Peyer's patch (tissue), 4 donors: Measurements from ENCODE around the gene FUNDC2. TPM values are rescaled to one million over a fixed set of nuclear protein-coding genes. Genes with fewer than 3 reads are reported as not detected.
A peak's percentile ranks its signal among the peaks of the same experiment; 100 is the strongest.

Experiments used
- DNase-seq, 3 donors: peaks; one replicate each; pipeline ENCODE4 v3.0.0-alpha.2; 2017 to 2019
- H3K27ac ChIP-seq, 4 donors: fragments of 200-600 bp; sonication (generic); one replicate each; pipeline ENCODE4 v1.5.1; 2016 to 2019
- H3K27me3 ChIP-seq, 2 donors: fragments of 200-600 bp; sonication (generic); one replicate each; pipeline ENCODE4 v1.5.1; 2019
- H3K36me3 ChIP-seq, 3 donors: fragments of 200-600 bp; sonication (generic); one replicate each; pipeline ENCODE4 v1.5.1; 2016 to 2019
- H3K4me1 ChIP-seq, 4 donors: fragments of 200-600 bp; sonication (generic); one replicate each; pipeline ENCODE4 v1.5.1; 2016 to 2019
- H3K4me3 ChIP-seq, 4 donors: fragments of 200-600 bp; sonication (generic); 1 replicate in 3 of 4; 2 replicates in 1 of 4; pipeline ENCODE4 v1.5.1; 2016 to 2019; ENCODE audit warnings: mild to moderate bottlenecking in 1 of 4
- H3K9me3 ChIP-seq, 4 donors: fragments of 200-600 bp; sonication (generic); one replicate each; pipeline ENCODE4 v1.5.1; 2016 to 2019; ENCODE audit warnings: mild to moderate bottlenecking in 1 of 4
- POLR2A ChIP-seq, 2 donors: fragments of 450-650 bp; IDR thresholded peaks; one replicate each; pipeline ENCODE4 v1.5.1; 2017; ENCODE audit warnings: antibody characterized with exemption in 2 of 2, mild to moderate bottlenecking in 2 of 2, moderate library complexity in 2 of 2
- total RNA-seq, 4 donors: library from RNA; depleted of rRNA; stranded (reverse); fragments of >200 nt; gene quantifications; one replicate each; pipeline ENCODE4 v1.1.0, GENCODE V29; 2016
- TF ChIP-seq, protein P1 (sequence below), 6 experiments: fragments of 450-650 bp in 4 of 6; fragments of 200-600 bp in 2 of 6; sonication (generic) in 1 of 6; IDR thresholded peaks; one replicate each; pipeline ENCODE4 v1.5.1; 2017 to 2019; ENCODE audit warnings: antibody characterized with exemption in 6 of 6, mild to moderate bottlenecking in 3 of 6, moderate library complexity in 1 of 6

FUNDC2 gene
- total RNA-seq, 4 donors from 2014 or later: 20.7 to 41.7 (median 35.1) TPM

DNA sequence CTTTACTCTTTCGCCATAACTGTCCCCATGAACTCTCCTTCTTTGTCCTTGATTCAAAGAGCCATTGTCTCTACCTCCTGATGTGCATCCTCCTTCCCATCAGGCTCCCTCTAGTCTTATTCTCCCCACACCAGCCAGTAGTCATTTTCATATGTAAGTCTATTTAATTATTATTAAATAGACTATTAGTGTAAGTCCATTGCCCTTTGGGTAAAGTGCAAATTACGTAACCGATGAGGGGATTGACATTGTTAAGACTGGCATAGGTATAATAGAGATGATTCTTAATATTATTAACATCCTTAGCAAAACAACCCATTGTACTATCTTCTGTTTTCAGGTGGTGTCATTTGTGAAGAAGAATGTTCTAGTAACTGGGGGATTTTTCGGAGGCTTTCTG, 27.6 kb downstream of the FUNDC2 start:
- Histone ChIP-seq H3K9me3 (no peaks in the 10 kb centered on the region), H3K27ac (no peak overlapping the region), H3K4me1 (peaks cover 0 to 5% (median 0%) of the 10 kb centered on the region in 4 donors), H3K36me3 (no peaks in the 10 kb centered on the region), H3K27me3 (no peaks in the 10 kb centered on the region), H3K4me3 (no peak overlapping the region)
- TF ChIP-seq, protein P1, sequence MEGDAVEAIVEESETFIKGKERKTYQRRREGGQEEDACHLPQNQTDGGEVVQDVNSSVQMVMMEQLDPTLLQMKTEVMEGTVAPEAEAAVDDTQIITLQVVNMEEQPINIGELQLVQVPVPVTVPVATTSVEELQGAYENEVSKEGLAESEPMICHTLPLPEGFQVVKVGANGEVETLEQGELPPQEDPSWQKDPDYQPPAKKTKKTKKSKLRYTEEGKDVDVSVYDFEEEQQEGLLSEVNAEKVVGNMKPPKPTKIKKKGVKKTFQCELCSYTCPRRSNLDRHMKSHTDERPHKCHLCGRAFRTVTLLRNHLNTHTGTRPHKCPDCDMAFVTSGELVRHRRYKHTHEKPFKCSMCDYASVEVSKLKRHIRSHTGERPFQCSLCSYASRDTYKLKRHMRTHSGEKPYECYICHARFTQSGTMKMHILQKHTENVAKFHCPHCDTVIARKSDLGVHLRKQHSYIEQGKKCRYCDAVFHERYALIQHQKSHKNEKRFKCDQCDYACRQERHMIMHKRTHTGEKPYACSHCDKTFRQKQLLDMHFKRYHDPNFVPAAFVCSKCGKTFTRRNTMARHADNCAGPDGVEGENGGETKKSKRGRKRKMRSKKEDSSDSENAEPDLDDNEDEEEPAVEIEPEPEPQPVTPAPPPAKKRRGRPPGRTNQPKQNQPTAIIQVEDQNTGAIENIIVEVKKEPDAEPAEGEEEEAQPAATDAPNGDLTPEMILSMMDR (IDR thresholded peaks at IDR 0.05): no peak
- TF ChIP-seq POLR2A (IDR thresholded peaks at IDR 0.05): no peak
- no peak for DNase-seq

DNA sequence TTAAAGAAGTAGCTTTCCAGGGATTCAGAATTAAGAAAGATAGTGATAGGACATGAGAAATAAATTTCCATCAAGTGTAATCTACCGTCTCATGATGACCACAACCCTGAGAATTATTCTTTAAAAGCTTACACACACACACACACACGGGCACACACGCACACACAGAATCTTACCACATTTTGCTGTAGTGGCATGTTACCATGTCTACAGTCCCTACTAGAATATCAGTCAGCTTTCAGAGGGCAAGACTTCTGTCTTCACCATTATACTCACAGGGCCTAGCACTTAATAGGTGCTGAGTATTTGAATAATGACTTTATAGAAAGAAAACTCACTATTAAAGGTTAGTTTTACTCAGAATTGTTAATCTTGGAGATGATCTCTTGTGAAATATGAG, 28.9 kb downstream of the FUNDC2 start:
- TF ChIP-seq, protein P1 (IDR thresholded peaks at IDR 0.05): no peak
- no peak for TF ChIP-seq POLR2A (IDR thresholded peaks at IDR 0.05)
- H3K9me3 ChIP-seq: no peaks in the 10 kb centered on the region
- no peaks in the 10 kb centered on the region for H3K36me3 ChIP-seq
- H3K4me1 ChIP-seq: peaks cover 0 to 5% (median 0%) of the 10 kb centered on the region in 4 donors
- no peak overlapping the region for H3K27ac ChIP-seq
- no peak for DNase-seq
- no peak overlapping the region for H3K4me3 ChIP-seq
- no peaks in the 10 kb centered on the region for H3K27me3 ChIP-seq

DNA sequence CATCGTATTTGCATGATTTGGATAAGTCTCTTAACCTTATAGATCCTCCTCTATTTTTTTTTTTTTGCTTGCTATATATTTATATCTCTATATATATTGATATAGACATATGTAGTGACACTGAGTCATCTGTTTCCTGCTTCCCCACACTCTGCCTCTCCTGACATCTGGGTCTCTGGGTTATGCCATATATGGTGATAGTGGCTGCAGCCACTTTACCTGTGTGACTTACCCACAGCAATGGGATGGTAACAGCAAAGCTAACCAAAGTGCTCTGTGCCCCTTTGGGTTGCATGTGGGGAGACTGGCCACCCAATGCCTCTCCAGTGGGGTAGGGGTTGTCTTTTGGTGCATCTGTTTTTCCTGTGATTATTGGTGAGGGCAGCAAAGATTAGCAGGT, 29.8 kb downstream of the FUNDC2 start:
- no peaks in the 10 kb centered on the region for H3K9me3 ChIP-seq
- H3K27me3 ChIP-seq: no peaks in the 10 kb centered on the region
- H3K4me1 ChIP-seq: peaks cover 0 to 5% (median 0%) of the 10 kb centered on the region in 4 donors
- TF ChIP-seq, protein P1 (IDR thresholded peaks at IDR 0.05): no peak
- no peak for TF ChIP-seq POLR2A (IDR thresholded peaks at IDR 0.05)
- no peak for DNase-seq
- no peaks in the 10 kb centered on the region for H3K36me3 ChIP-seq
- no peak overlapping the region for H3K4me3 ChIP-seq
- peak overlapping the region in 2 of 4 donors; percentile 35 to 69 for H3K27ac ChIP-seq

DNA sequence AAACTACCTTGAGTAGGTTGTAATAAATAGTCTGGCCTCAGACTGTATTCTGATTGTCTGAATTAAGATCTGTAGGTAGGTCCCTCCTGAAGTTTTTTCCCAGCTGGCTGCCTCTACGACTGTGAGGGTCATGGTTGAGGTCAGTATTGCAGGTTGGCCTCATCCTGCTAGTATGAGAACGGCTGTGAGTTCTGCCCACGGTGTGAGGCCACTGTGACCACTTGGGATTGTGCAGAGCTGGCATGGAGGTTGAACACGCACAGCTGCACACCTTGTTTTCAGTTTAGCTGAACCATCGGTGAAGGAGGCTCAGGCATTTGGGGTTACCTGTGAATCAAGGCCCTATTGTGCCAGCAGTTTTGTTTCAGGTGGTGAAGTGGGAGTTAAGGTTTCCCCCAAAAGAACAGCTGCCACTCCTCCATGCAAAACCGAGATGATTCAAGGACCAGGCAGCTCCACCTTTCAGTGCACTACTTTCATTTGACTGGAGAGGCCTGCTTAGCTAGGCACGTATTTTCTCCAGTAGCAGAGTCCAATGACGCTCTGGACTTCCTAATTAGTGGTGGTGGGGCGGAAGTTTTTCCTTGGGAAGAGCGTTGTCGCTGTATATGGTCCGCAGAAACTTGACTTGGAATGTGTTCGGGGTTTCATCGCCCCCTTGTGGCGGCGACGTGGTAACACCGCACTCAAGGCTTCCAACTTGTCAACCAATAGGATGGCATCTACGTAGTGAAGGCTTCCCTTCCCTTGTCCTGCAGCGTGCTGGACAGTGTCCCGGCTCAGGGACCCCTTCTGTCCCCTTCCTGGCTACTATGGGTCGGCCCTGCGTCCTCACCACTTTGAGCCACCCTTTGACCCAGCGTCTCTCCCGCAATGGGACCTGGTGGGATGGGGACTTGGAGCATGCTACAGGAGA, 30.5 kb downstream of the FUNDC2 start:
- peak overlapping the region in 2 of 4 donors; percentile 35 to 69 for H3K27ac ChIP-seq
- H3K4me1 ChIP-seq: peaks cover 0 to 5% (median 0%) of the 10 kb centered on the region in 4 donors
- no peaks in the 10 kb centered on the region for H3K9me3 ChIP-seq
- H3K4me3 ChIP-seq: peak overlapping the region in 2 of 4 donors; percentile 15 to 24
- peak; percentile 45 to 79 (median 76) for DNase-seq
- no peaks in the 10 kb centered on the region for H3K36me3 ChIP-seq
- no peak for TF ChIP-seq POLR2A (IDR thresholded peaks at IDR 0.05)
- TF ChIP-seq, protein P1 (IDR thresholded peaks at IDR 0.05): peak; percentile 38 to 74 (median 68)
- H3K27me3 ChIP-seq: no peaks in the 10 kb centered on the region

DNA sequence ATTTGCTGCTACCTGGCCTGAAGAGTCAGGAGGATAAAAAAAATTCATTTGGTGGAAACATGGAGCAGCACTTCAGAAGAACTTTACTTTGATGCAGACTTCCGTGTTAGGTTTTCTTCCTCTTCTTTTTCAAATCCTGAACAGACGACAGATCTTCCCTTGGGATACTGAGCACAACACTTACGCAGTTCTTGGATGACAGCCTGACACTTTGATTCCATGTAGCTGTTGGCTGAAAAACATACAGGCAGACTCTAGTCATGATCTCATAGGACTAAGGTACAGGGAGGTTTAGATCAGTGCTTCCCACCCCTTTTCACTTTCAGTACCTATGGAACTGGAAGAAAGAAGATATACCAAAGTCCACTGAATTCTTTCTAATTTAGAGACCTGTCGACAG, 35.1 kb downstream of the FUNDC2 start:
- no peak for DNase-seq
- Histone ChIP-seq H3K9me3 (no peaks in the 10 kb centered on the region), H3K4me3 (no peak overlapping the region), H3K36me3 (no peaks in the 10 kb centered on the region), H3K27me3 (no peaks in the 10 kb centered on the region), H3K27ac (no peak overlapping the region), H3K4me1 (peaks cover 0 to 2% (median 0%) of the 10 kb centered on the region in 4 donors)
- TF ChIP-seq, protein P1 (IDR thresholded peaks at IDR 0.05): no peak
- TF ChIP-seq POLR2A (IDR thresholded peaks at IDR 0.05): no peak
